GM19397 (cell line): ENCODE measurements around the gene PLVAP.

ENCODE experiments used
- ATAC-seq: cut with Tn5 transposase; IDR thresholded peaks from one replicate; pipeline ENCODE4 v1.9.1; 2021; ENCODE audit warnings: mild to moderate bottlenecking, moderate library complexity; ENCODE audit not compliant: unreplicated experiment

Gene PLVAP

GRCh38 chr19:17359905-17360800 is 17.0 kb downstream of the PLVAP start:
- ATAC-seq, result no peak

DNA sequence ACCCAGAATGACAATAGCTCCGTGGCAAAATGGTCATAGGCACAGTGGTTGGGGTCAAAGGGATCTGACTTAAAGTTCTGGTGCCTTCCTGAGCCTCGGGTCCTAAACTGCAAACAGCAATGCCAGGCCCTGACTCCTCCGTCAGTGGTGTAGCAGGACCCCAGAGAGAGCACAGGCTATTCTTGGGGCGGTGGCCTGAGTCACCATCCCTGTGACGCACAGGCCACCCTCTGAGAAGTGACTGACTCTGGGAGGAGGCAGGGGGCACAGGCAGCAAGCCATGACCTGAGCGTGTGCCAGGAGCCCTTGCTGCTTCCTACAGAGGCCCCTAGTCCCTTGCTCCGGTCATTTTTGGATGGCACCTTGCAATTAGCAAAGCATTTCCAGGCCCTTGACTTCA is 18.7 kb downstream of the PLVAP start:
- no peak for ATAC-seq

GRCh38 chr19:17357724-17358123 is 19.4 kb downstream of the PLVAP start:
- ATAC-seq, result no peak

GRCh38 chr19:17357078-17357666 is 20.0 kb downstream of the PLVAP start:
- no peak for ATAC-seq

DNA sequence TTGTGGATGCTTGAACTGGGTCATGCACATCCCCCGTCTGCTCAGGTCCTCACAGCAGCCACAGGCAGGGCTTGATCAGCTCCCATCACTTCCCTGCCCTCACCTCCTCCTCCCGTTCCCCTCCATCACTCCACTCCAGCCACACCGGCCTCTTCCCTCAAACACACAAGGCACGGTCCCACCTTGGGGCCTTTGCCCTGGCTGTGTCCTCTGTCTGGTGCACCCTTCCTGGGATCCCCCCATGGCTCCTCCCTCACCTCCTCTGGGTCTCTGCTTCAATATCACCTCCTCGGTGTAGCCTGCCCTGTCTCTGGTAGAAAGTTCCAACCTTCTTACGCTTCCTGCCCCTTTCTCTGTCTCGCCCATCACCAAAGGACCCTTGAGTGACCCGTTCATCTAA is 23.8 kb downstream of the PLVAP start:
- ATAC-seq, result no peak

GRCh38 chr19:17352608-17353280 is 24.4 kb downstream of the PLVAP start:
- no peak for ATAC-seq

- no peak for ATAC-seq
Measured at GRCh38 chr19:17351815-17352435, 25.2 kb downstream of the PLVAP start.

DNA sequence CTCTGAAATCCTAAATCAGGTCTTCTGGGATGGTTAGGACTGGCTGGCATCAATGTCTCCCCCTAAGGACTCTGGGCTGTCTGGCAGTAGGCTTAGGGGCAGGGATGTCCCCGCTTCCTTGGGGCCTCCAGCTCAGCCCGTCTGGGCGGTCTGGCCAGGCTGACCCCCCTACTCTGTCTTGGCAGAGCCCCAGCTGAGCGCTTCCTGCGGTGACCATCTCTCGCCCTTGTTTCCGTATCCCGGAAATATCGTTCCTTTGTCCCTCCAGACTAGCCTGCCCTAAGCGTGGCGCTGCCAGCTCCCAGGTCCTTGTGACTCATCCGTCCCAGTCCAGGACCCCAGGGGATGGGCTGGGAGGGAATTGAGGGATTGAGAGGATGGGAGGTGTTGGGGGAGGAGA is 28.4 kb downstream of the PLVAP start:
- no peak for ATAC-seq

DNA sequence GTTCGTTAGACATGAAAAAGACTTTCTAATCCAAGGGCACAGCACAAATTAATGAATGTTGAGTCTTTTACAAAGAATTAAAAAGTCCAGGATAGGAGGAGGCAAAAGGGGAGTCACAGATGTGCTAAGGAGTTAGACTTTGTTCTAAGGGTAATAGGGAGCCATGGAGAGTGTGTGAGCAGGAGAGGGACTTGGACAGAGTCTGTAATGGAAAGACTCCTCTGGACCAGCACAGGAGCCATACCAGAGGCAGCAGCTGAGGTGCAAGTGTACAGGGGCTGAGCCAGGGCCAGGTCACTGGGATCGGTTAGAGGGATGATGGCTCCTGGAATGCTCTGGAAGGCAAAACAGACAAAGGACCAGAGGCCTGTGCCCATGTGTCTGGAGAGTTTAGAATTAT is 29.3 kb downstream of the PLVAP start:
- no peak for ATAC-seq

- ATAC-seq, result no peak
Measured at GRCh38 chr19:17347361-17347760, 29.8 kb downstream of the PLVAP start.

- ATAC-seq, result no peak
Measured at GRCh38 chr19:17346109-17346671, 31.0 kb downstream of the PLVAP start.

DNA sequence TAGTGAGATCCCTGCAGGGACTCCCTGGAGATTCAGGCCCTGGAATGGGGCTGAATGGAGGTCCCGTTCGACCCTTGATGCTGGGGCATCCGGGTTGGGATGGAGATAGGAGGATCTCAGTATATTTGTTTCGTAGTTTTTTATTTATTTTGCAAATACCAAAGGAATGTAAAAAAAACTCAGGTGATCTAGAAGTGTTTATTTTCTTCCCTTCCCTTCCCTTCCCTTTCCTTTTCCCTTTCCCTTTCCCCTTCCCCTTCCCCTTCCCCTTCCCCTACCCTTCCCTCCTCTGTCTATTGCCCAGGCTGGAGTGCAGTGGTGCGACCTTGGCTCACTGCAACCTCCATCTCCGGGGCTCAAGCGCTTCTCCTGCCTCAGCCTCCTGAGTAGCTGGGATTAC is 35.3 kb downstream of the PLVAP start:
- no peak for ATAC-seq

- ATAC-seq, result no peak
Measured at GRCh38 chr19:17341386-17341785, 35.8 kb downstream of the PLVAP start.

- no peak for ATAC-seq
Measured at GRCh38 chr19:17340871-17341357, 36.2 kb downstream of the PLVAP start.

DNA sequence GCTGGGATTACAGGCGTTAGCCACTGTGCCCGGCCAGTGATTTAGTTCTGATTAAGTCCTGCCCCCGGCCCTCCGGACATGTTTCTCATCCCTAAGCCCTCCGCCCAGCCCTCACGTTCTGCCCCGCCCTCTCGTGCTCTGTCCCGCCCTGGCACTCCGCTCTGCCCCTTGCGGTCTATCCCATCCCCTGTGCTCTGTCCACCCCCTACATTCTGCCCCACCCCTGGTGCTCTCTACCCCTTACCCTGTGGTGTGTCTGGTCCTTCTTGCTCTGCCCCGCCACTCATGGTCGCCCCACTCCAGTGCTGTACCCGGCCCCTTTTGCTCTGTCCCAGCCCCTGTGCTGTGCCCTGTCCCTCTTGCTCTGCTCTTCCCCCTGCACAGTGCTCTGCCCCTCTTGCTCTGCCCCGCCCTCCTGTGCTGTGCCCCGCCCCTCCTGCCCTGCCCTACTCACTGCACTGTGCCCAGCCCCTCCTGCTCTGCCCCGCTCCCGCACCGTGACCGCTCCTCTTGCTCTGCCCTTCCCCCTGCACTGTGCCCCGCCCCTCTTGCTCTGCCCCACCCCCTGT is 36.8 kb downstream of the PLVAP start:
- ATAC-seq, result no peak

DNA sequence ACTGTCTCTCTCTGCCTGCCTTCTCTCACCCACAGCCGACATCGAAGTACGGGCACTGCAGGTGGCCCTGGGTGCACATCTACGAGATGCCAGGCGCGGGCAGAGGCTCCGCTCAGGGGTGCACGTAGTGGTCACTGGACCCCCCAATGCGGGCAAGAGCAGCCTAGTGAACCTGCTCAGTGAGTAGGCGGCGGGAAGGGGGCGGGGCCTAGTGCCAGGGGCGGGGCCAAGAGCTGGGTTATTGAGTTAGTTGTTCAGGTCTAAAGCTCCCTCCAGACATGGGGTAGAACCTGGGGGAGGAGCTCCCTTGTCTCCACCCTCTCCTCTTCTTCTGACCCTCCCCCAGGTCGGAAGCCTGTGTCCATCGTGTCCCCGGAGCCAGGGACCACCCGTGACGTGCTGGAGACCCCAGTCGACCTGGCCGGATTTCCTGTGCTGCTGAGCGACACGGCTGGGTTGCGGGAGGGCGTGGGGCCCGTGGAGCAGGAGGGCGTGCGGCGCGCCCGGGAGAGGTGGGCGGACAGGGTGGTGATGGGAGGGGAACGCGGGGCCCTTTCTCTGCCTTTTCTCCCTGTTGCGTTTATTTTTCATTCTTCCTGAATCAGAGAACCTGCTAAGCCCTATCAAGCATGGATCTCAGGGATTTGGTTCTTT is 37.9 kb downstream of the PLVAP start:
- ATAC-seq, result no peak

DNA sequence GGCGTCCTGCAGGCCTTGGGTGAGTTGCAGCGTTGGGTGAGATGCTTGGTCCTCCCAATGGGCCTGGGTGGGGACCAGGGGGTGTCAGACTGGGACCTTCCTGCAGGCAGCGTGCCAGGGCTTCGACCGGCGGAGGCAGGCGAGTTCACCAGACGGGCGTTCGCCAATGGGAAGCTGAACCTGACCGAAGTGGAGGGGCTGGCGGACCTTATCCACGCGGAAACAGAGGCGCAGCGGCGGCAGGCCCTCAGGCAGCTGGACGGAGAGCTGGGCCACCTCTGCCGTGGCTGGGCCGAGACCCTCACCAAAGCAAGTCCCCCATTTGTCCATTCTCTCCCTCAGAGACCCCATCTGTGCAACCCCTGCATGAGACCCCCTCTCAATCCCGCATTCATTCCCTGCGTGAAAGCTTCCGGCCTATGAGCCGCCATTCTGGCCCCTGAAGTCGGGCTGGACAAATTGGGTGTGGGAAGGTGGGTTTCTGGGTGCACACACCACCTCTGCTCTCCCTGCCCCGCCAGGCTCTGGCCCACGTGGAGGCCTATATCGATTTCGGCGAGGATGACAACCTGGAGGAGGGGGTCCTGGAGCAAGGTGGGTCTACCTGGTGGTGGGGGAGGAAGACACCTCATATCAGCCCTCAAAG is 38.6 kb downstream of the PLVAP start:
- ATAC-seq, result no peak

DNA sequence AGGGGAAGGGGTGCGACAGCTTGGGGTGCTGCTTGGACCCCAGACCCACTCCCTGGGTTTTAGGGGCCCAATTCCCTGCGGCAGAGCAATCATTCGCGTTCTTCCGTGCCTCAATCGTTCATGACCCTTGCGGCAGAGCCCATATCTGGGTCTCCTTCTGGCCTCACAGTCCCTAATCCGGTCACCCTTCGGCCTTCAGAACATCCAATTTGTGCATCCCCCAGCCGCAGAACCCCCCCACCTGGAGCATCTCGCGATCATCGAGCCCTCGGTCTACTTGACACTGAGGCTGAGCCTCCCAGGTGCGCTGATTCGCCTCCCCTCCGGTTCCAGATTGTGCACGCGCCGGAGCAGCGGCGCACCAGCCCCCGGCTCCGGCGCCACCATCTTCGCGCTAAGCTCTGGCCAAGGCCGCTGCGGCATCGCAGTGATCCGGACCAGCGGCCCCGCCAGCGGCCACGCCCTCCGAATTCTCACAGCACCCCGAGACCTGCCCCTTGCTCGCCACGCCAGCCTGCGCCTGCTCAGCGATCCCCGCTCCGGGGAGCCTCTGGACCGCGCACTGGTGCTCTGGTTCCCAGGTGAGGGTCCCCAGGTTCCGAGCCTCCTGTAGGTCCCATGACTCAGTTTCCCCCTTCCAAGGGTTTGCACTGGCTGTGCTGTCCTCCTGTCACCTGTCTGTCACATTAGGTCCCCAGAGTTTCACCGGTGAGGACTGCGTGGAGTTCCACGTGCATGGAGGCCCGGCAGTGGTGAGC is 39.3 kb downstream of the PLVAP start:
- ATAC-seq, result no peak
